ENCODE measurements around the gene GLIS1. TPM values are rescaled to one million over a fixed set of nuclear protein-coding genes. Genes with fewer than 3 reads are reported as not detected.

The GLIS1 gene
- total RNA-seq, 1 experiment from 2014 or later = 0.39 TPM

GRCh38 chr1:53616927-53617326, 122.0 kb downstream of the GLIS1 start:
- Histone ChIP-seq H3K27ac (ENCODE audit: low read depth, low read length) (no peak overlapping the region), H3K79me2 (ENCODE audit: insufficient read depth, low read length) (no peaks in the 10 kb centered on the region), H3K9me3 (ENCODE audit: control insufficient read depth in 1 of 2, insufficient read depth in 1 of 2, low read depth in 1 of 2, low read length in 2 of 2) (no peaks in the 10 kb centered on the region), H2AFZ (ENCODE audit: low read depth, low read length, poor library complexity, severe bottlenecking) (no peak overlapping the region), H3K4me1 (ENCODE audit: control insufficient read depth in 1 of 2, insufficient read depth in 2 of 2, low read length in 2 of 2) (no peaks in the 10 kb centered on the region), H3K9ac (ENCODE audit: low read length) (no peak overlapping the region), H3K36me3 (ENCODE audit: control insufficient read depth in 1 of 2, insufficient read depth in 2 of 2, low read length in 2 of 2) (no peaks in the 10 kb centered on the region), H3K9me2 (ENCODE audit: insufficient read depth) (no peaks in the 10 kb centered on the region), H4K20me1 (ENCODE audit: insufficient read depth) (no peaks in the 10 kb centered on the region), H3K27me3 (ENCODE audit: insufficient read depth, low read length) (no peaks in the 10 kb centered on the region), H3K4me3 (replicated peaks in 1 of 2; ENCODE audit: low read depth in 1 of 2, low read length in 2 of 2) (no peak overlapping the region), H3K4me2 (ENCODE audit: low read length) (no peak overlapping the region)
- CTCF ChIA-PET = no interaction called here
- ATAC-seq = peak; percentile 95
- POLR2A ChIA-PET = no interaction called here
- BruUV-seq (replicated peaks) = no TSS peak
- DNase-seq (ENCODE audit: low read depth, low spot score) = no peak
- TF ChIP-seq CTCF (IDR thresholded peaks at IDR 0.05 in 2 of 3, conservative IDR thresholded peaks at IDR 0.05 in 1 of 3; ENCODE audit: borderline replicate concordance in 1 of 3, insufficient read depth in 1 of 3, low read depth in 2 of 3, low read length in 2 of 3) (peak in 2 of 3 experiments; percentile 16 to 33; a peak in 1 of 6 replicates), ELF1 (IDR thresholded peaks at IDR 0.05; ENCODE audit: borderline replicate concordance, low read depth) (no peak)
- intact Hi-C loops (cut with micrococcal nuclease) = no loop called here
- RAD21 ChIA-PET (ENCODE audit: low non-redundant PET in 1 of 2, low total read pairs in 2 of 2, uncharacterized antibody in 2 of 2, unreplicated experiment in 2 of 2) = no interaction called here

DNA sequence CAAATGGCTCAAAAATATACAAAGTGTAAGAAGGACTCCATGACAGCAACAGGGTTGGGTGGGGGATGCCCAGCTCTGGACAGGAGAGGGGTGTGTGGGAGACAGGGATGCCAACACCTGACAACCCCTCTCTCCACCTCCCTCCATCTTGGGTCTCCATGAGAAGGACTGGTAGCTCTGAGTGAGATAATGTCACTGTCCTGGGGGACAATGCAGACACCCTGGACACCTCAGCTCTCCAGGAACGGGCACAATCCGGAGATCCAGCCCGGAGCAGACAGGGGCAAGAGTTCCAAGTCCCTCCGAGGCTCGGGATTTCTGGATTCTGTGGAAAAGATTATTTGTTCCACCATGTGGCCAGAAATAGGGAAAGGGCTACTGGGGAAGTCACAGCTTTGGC, 122.5 kb downstream of the GLIS1 start:
- CTCF ChIA-PET = no interaction called here
- no peaks in the 10 kb centered on the region for H3K9me3 ChIP-seq (ENCODE audit: control insufficient read depth in 1 of 2, insufficient read depth in 1 of 2, low read depth in 1 of 2, low read length in 2 of 2)
- intact Hi-C loops (cut with micrococcal nuclease) = no loop called here

More for the DNA sequence above, 122.5 kb downstream of the GLIS1 start:
- H3K4me2 ChIP-seq (ENCODE audit: low read length) = no peak overlapping the region
- H3K9me2 ChIP-seq (ENCODE audit: insufficient read depth) = no peaks in the 10 kb centered on the region
- no peaks in the 10 kb centered on the region for H3K36me3 ChIP-seq (ENCODE audit: control insufficient read depth in 1 of 2, insufficient read depth in 2 of 2, low read length in 2 of 2)
- TF ChIP-seq EZH2 (IDR thresholded peaks at IDR 0.05) (no peak), EZH2phosphoT487 (IDR thresholded peaks at IDR 0.05; ENCODE audit: borderline replicate concordance) (no peak), SIN3A (IDR thresholded peaks at IDR 0.05; ENCODE audit: low read depth) (no peak), ZFX (IDR thresholded peaks at IDR 0.05) (no peak), POLR2AphosphoS5 (IDR thresholded peaks at IDR 0.05; ENCODE audit: low read depth, low read length) (no peak), JUND (IDR thresholded peaks at IDR 0.05) (no peak), FOSL1 (IDR thresholded peaks at IDR 0.05; ENCODE audit: low read depth) (no peak)
- TF ChIP-seq, protein P1, sequence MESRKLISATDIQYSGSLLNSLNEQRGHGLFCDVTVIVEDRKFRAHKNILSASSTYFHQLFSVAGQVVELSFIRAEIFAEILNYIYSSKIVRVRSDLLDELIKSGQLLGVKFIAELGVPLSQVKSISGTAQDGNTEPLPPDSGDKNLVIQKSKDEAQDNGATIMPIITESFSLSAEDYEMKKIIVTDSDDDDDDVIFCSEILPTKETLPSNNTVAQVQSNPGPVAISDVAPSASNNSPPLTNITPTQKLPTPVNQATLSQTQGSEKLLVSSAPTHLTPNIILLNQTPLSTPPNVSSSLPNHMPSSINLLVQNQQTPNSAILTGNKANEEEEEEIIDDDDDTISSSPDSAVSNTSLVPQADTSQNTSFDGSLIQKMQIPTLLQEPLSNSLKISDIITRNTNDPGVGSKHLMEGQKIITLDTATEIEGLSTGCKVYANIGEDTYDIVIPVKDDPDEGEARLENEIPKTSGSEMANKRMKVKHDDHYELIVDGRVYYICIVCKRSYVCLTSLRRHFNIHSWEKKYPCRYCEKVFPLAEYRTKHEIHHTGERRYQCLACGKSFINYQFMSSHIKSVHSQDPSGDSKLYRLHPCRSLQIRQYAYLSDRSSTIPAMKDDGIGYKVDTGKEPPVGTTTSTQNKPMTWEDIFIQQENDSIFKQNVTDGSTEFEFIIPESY (IDR thresholded peaks at IDR 0.05; ENCODE audit: extremely low read depth, insufficient replicate concordance, low read length) = no peak
- H3K27me3 ChIP-seq (ENCODE audit: insufficient read depth, low read length) = no peaks in the 10 kb centered on the region
- POLR2A ChIA-PET = no interaction called here
- no TSS peak for BruUV-seq (replicated peaks)
- RAD21 ChIA-PET (ENCODE audit: low non-redundant PET in 1 of 2, low total read pairs in 2 of 2, uncharacterized antibody in 2 of 2, unreplicated experiment in 2 of 2) = no interaction called here
- H3K4me3 ChIP-seq (replicated peaks in 1 of 2; ENCODE audit: low read depth in 1 of 2, low read length in 2 of 2) = no peak overlapping the region
- H3K27ac ChIP-seq (ENCODE audit: low read depth, low read length) = no peak overlapping the region
- no peaks in the 10 kb centered on the region for H3K79me2 ChIP-seq (ENCODE audit: insufficient read depth, low read length)
- no peaks in the 10 kb centered on the region for H3K4me1 ChIP-seq (ENCODE audit: control insufficient read depth in 1 of 2, insufficient read depth in 2 of 2, low read length in 2 of 2)
- no peak overlapping the region for H2AFZ ChIP-seq (ENCODE audit: low read depth, low read length, poor library complexity, severe bottlenecking)
- no peaks in the 10 kb centered on the region for H4K20me1 ChIP-seq (ENCODE audit: insufficient read depth)
- no peak overlapping the region for H3K9ac ChIP-seq (ENCODE audit: low read length)
- ATAC-seq (no peak), DNase-seq (ENCODE audit: low read depth, low spot score) (no peak)
